ENCODE data around the gene FFAR2. TPM values are rescaled to one million over a fixed set of nuclear protein-coding genes. Genes with fewer than 3 reads are reported as not detected.
"Not testable (repeated sequence)": the region's sequence is repeated elsewhere in the genome, so short reads cannot be mapped to it uniquely, and the experiment has no call there.

Gene FFAR2
- total RNA-seq, 2 donors from 2014 or later = not detected

- not testable (repeated sequence) for H3K9me3 Mint-ChIP-seq; H3K36me3 Mint-ChIP-seq (ENCODE audit: low read depth); H3K27me3 Mint-ChIP-seq; ATAC-seq (replicated peaks); H3K27ac Mint-ChIP-seq; H3K4me3 Mint-ChIP-seq; H3K4me1 Mint-ChIP-seq
These were observed 26.5 kb downstream of the FFAR2 start for GRCh38 chr19:35474594-35474993.

- Mint-ChIP-seq H3K4me3 (no peak overlapping the region), H3K4me1 (no peaks in the 10 kb centered on the region), H3K36me3 (ENCODE audit: low read depth) (no peaks in the 10 kb centered on the region), H3K27me3 (no peaks in the 10 kb centered on the region), H3K9me3 (no peaks in the 10 kb centered on the region), H3K27ac (peak overlapping the region; percentile 12)
- ATAC-seq (replicated peaks) = no peak
These were observed 28.1 kb downstream of the FFAR2 start for GRCh38 chr19:35476149-35476548.

- H3K4me1 Mint-ChIP-seq = no peaks in the 10 kb centered on the region
- no peak for ATAC-seq (replicated peaks)
- H3K27ac Mint-ChIP-seq = no peak overlapping the region
- no peak overlapping the region for H3K4me3 Mint-ChIP-seq
- H3K36me3 Mint-ChIP-seq (ENCODE audit: low read depth) = no peaks in the 10 kb centered on the region
- no peaks in the 10 kb centered on the region for H3K27me3 Mint-ChIP-seq
- H3K9me3 Mint-ChIP-seq = no peaks in the 10 kb centered on the region
These were observed 31.0 kb downstream of the FFAR2 start for GRCh38 chr19:35478794-35479677.

- no peaks in the 10 kb centered on the region for H3K36me3 Mint-ChIP-seq (ENCODE audit: low read depth)
- H3K27ac Mint-ChIP-seq = no peak overlapping the region
- H3K4me1 Mint-ChIP-seq = no peaks in the 10 kb centered on the region
- no peaks in the 10 kb centered on the region for H3K9me3 Mint-ChIP-seq
- no peak for ATAC-seq (replicated peaks)
- H3K4me3 Mint-ChIP-seq = no peak overlapping the region
- peaks cover 3% of the 10 kb centered on the region for H3K27me3 Mint-ChIP-seq
These were observed 35.0 kb downstream of the FFAR2 start for GRCh38 chr19:35483089-35483488.

- Mint-ChIP-seq H3K36me3 (ENCODE audit: low read depth) (no peaks in the 10 kb centered on the region), H3K4me3 (no peak overlapping the region), H3K27me3 (peaks cover 3% of the 10 kb centered on the region), H3K27ac (no peak overlapping the region), H3K4me1 (no peaks in the 10 kb centered on the region), H3K9me3 (no peaks in the 10 kb centered on the region)
- ATAC-seq (replicated peaks) = no peak
These were observed 36.4 kb downstream of the FFAR2 start for GRCh38 chr19:35484252-35485036.

- H3K27me3 Mint-ChIP-seq = peaks cover 7% of the 10 kb centered on the region
- no peak overlapping the region for H3K27ac Mint-ChIP-seq
- H3K36me3 Mint-ChIP-seq (ENCODE audit: low read depth) = no peaks in the 10 kb centered on the region
- no peak for ATAC-seq (replicated peaks)
- H3K4me3 Mint-ChIP-seq = no peak overlapping the region
- no peaks in the 10 kb centered on the region for H3K4me1 Mint-ChIP-seq
- no peaks in the 10 kb centered on the region for H3K9me3 Mint-ChIP-seq
These were observed 38.2 kb downstream of the FFAR2 start for GRCh38 chr19:35486268-35486708.

- Mint-ChIP-seq H3K36me3 (ENCODE audit: low read depth) (no peaks in the 10 kb centered on the region), H3K9me3 (no peaks in the 10 kb centered on the region), H3K4me1 (no peaks in the 10 kb centered on the region), H3K27me3 (peaks cover 7% of the 10 kb centered on the region), H3K27ac (no peak overlapping the region), H3K4me3 (no peak overlapping the region)
- ATAC-seq (replicated peaks) = no peak
These were observed 39.7 kb downstream of the FFAR2 start for GRCh38 chr19:35487656-35488182.

- Mint-ChIP-seq H3K36me3 (ENCODE audit: low read depth) (no peaks in the 10 kb centered on the region), H3K4me1 (no peaks in the 10 kb centered on the region), H3K27me3 (peaks cover 7% of the 10 kb centered on the region), H3K27ac (no peak overlapping the region), H3K9me3 (no peaks in the 10 kb centered on the region), H3K4me3 (no peak overlapping the region)
- no peak for ATAC-seq (replicated peaks)
These were observed 40.6 kb downstream of the FFAR2 start for GRCh38 chr19:35488677-35489076.

- no peaks in the 10 kb centered on the region for H3K36me3 Mint-ChIP-seq (ENCODE audit: low read depth)
- no peak within 1 kb of the TSS for H3K27ac Mint-ChIP-seq
- H3K9me3 Mint-ChIP-seq = no peaks in the 10 kb centered on the region
- no peaks in the 10 kb centered on the region for H3K4me1 Mint-ChIP-seq
- H3K4me3 Mint-ChIP-seq = no peak within 1 kb of the TSS
- H3K27me3 Mint-ChIP-seq = peaks cover 7% of the 10 kb centered on the region
- ATAC-seq (replicated peaks) = no peak
These were observed 42.3 kb downstream of the FFAR2 start, which contains the start of gene KRTDAP for GRCh38 chr19:35490364-35490763. KRTDAP (minus strand) TSS chr19:35490464; CDS start chr19:35490442, 22 bp downstream.

- Mint-ChIP-seq H3K27me3 (peaks cover 4% of the 10 kb centered on the region), H3K9me3 (no peaks in the 10 kb centered on the region), H3K27ac (no peak overlapping the region)
These were observed 43.8 kb downstream of the FFAR2 start for GRCh38 chr19:35491836-35492360.

GRCh38 chr19:35493971-35494370 is 45.9 kb downstream of the FFAR2 start:
- Mint-ChIP-seq H3K9me3 (no peaks in the 10 kb centered on the region), H3K36me3 (ENCODE audit: low read depth) (no peaks in the 10 kb centered on the region), H3K4me1 (no peaks in the 10 kb centered on the region), H3K27ac (no peak overlapping the region), H3K4me3 (no peak overlapping the region), H3K27me3 (peaks cover 4% of the 10 kb centered on the region)
- ATAC-seq (replicated peaks) = no peak

More at GRCh38 chr19:35491836-35492360, 43.8 kb downstream of the FFAR2 start:
- Mint-ChIP-seq H3K4me3 (no peak overlapping the region), H3K4me1 (no peaks in the 10 kb centered on the region), H3K36me3 (ENCODE audit: low read depth) (no peaks in the 10 kb centered on the region)
- ATAC-seq (replicated peaks) = no peak

- peak; percentile 97 for ATAC-seq (replicated peaks)
- Mint-ChIP-seq H3K9me3 (no peaks in the 10 kb centered on the region), H3K36me3 (ENCODE audit: low read depth) (no peaks in the 10 kb centered on the region), H3K27me3 (no peaks in the 10 kb centered on the region), H3K4me3 (no peak overlapping the region), H3K4me1 (no peaks in the 10 kb centered on the region), H3K27ac (no peak overlapping the region)
These were observed 47.3 kb downstream of the FFAR2 start for GRCh38 chr19:35495107-35496064.

GRCh38 chr19:35497406-35497805 is 49.3 kb downstream of the FFAR2 start:
- H3K4me1 Mint-ChIP-seq = no peaks in the 10 kb centered on the region
- H3K27me3 Mint-ChIP-seq = peaks cover 11% of the 10 kb centered on the region
- H3K36me3 Mint-ChIP-seq (ENCODE audit: low read depth) = no peaks in the 10 kb centered on the region
- no peak overlapping the region for H3K27ac Mint-ChIP-seq
- no peaks in the 10 kb centered on the region for H3K9me3 Mint-ChIP-seq
- no peak for ATAC-seq (replicated peaks)
- H3K4me3 Mint-ChIP-seq = no peak overlapping the region
